Fibroblast of lung (primary cell): ENCODE results near the gene SNRPE.

ENCODE experiments used
- CTCF ChIP-seq, 2 donors: IDR thresholded peaks in 1 of 2; conservative IDR thresholded peaks in 1 of 2; 1 replicate in 1 of 2; 2 replicates in 1 of 2; pipeline ENCODE4 v1.5.1; 2011 to 2012; ENCODE audit warnings: low read length in 2 of 2, control low read depth in 1 of 2, inconsistent platforms in 1 of 2, low read depth in 1 of 2, mild to moderate bottlenecking in 1 of 2
- EZH2 ChIP-seq: IDR thresholded peaks from 2 replicates; pipeline ENCODE4 v1.5.1; 2012; ENCODE audit warnings: low read length, control low read depth, mild to moderate bottlenecking; ENCODE audit errors: missing control alignments

GRCh38 chr1:203826175-203826574 lies 35.2 kb upstream of the SNRPE start:
- no peak for TF ChIP-seq CTCF (conservative IDR thresholded peaks at IDR 0.05 in 1 of 2, IDR thresholded peaks at IDR 0.05 in 1 of 2; ENCODE audit: low read depth in 1 of 2, low read length in 2 of 2)
- no peak for TF ChIP-seq EZH2
